HG03064 (cell line): Measurements from ENCODE around the gene PALLD.
A peak's percentile ranks its signal among the peaks of the same experiment; 100 is the strongest.

Experiments used
- ATAC-seq: cut with Tn5 transposase; IDR thresholded peaks from one replicate; pipeline ENCODE4 v1.9.1; 2021; ENCODE audit warnings: low read depth; ENCODE audit not compliant: unreplicated experiment

PALLD gene

GRCh38 chr4:168854350-168854921 lies 357.6 kb downstream of the PALLD start:
- ATAC-seq: no peak

GRCh38 chr4:168856312-168856711 lies 359.5 kb downstream of the PALLD start:
- ATAC-seq: no peak

- no peak for ATAC-seq
Measured at GRCh38 chr4:168857009-168857408, 360.2 kb downstream of the PALLD start.

GRCh38 chr4:168857546-168858314 lies 360.9 kb downstream of the PALLD start:
- no peak for ATAC-seq

- no peak for ATAC-seq
Measured at GRCh38 chr4:168859100-168859499, 362.2 kb downstream of the PALLD start.

GRCh38 chr4:168859888-168860694 lies 363.2 kb downstream of the PALLD start:
- ATAC-seq: peak; percentile 89

- no peak for ATAC-seq
Measured at GRCh38 chr4:168860827-168861226, 364.0 kb downstream of the PALLD start.

GRCh38 chr4:168863719-168864647 lies 367.1 kb downstream of the PALLD start:
- no peak for ATAC-seq

- no peak for ATAC-seq
Measured at GRCh38 chr4:168864821-168865541, 368.1 kb downstream of the PALLD start.

GRCh38 chr4:168865854-168866253 lies 369.0 kb downstream of the PALLD start:
- no peak for ATAC-seq

- ATAC-seq: no peak
Measured at GRCh38 chr4:168866635-168867034, 369.8 kb downstream of the PALLD start.

GRCh38 chr4:168867128-168867527 lies 370.3 kb downstream of the PALLD start:
- ATAC-seq: no peak

- ATAC-seq: no peak
Measured at GRCh38 chr4:168868044-168868781, 371.4 kb downstream of the PALLD start.

- ATAC-seq: no peak
Measured at GRCh38 chr4:168868802-168869201, 371.9 kb downstream of the PALLD start.

GRCh38 chr4:168870004-168870403 lies 373.2 kb downstream of the PALLD start:
- ATAC-seq: no peak

GRCh38 chr4:168871632-168872031 lies 374.8 kb downstream of the PALLD start:
- ATAC-seq: no peak

- ATAC-seq: no peak
Measured at GRCh38 chr4:168874083-168874482, 377.2 kb downstream of the PALLD start.

GRCh38 chr4:168876106-168876505 lies 379.3 kb downstream of the PALLD start:
- ATAC-seq: no peak
